Suprapubic skin (tissue), 4 donors: ENCODE results near the gene DNMT3A.

Experiments used
- CTCF ChIP-seq, 2 donors: fragments of 200-600 bp in 1 of 2; fragments of 450-650 bp in 1 of 2; sonication (generic) in 1 of 2; IDR thresholded peaks; one replicate each; pipeline ENCODE4 v1.5.1; 2016 to 2019; ENCODE audit warnings: antibody characterized with exemption in 2 of 2, mild to moderate bottlenecking in 1 of 2, moderate library complexity in 1 of 2
- EP300 ChIP-seq: sonication (generic); formaldehyde crosslinking; IDR thresholded peaks from one replicate; pipeline ENCODE4 v1.6.1; 2017; ENCODE audit warnings: antibody characterized with exemption
- POLR2AphosphoS5 ChIP-seq, 3 donors: sonication (generic); formaldehyde crosslinking; IDR thresholded peaks; one replicate each; pipeline ENCODE4 v1.6.1; 2017; ENCODE audit warnings: antibody characterized with exemption in 3 of 3

- no peak for TF ChIP-seq EP300
- no peak for TF ChIP-seq POLR2AphosphoS5 (IDR thresholded peaks at IDR 0.05)
- TF ChIP-seq CTCF (IDR thresholded peaks at IDR 0.05) = no peak
Measured at GRCh38 chr2:25324251-25324650, 17.5 kb downstream of the DNMT3A start.
